SK-N-MC (cell line): ENCODE results near the gene STXBP3.

Experiments used
- DNase-seq: peaks from one replicate; pipeline ENCODE4 v3.0.0-alpha.2; 2011; ENCODE audit warnings: low read depth, low spot score
- H3K27ac ChIP-seq: fragments of 200-600 bp; sonication (generic); 2 replicates; pipeline ENCODE4 v1.5.1; 2016; ENCODE audit warnings: mixed run types
- H3K36me3 ChIP-seq: fragments of 200-600 bp; sonication (generic); 2 replicates; pipeline ENCODE4 v1.6.1; 2017; ENCODE audit warnings: antibody characterized with exemption, low read length, mixed read lengths; ENCODE audit not compliant: insufficient read depth
- H3K4me3 ChIP-seq: fragments of 200-600 bp; sonication (generic); 2 replicates; pipeline ENCODE4 v1.5.1; 2016
- H3K9ac ChIP-seq: fragments of 200-600 bp; sonication (generic); 2 replicates; pipeline ENCODE4 v1.8.0; 2017; ENCODE audit warnings: mixed run types, mixed read lengths; ENCODE audit not compliant: insufficient read length
- H3K9me3 ChIP-seq: fragments of 200-600 bp; sonication (generic); 2 replicates; pipeline ENCODE4 v1.6.1; 2017; ENCODE audit warnings: low read depth, mild to moderate bottlenecking, antibody characterized with exemption, low read length, moderate library complexity, mixed read lengths
- EZH2 ChIP-seq: fragments of 200-600 bp; sonication (generic); IDR thresholded peaks from one replicate; pipeline ENCODE4 v1.6.1; 2017; ENCODE audit warnings: antibody characterized with exemption
- FOXP2 ChIP-seq: optimal IDR thresholded peaks from 2 replicates; pipeline ENCODE3; 2011; ENCODE audit warnings: mild to moderate bottlenecking, moderate library complexity; ENCODE audit not compliant: insufficient read depth; ENCODE audit errors: extremely low read length, control extremely low read depth
- POLR2AphosphoS5 ChIP-seq: IDR thresholded peaks from 2 replicates; pipeline ENCODE4 v1.6.1; 2012; ENCODE audit warnings: mild to moderate bottlenecking, low read depth, low read length, borderline replicate concordance

The STXBP3 gene

DNA sequence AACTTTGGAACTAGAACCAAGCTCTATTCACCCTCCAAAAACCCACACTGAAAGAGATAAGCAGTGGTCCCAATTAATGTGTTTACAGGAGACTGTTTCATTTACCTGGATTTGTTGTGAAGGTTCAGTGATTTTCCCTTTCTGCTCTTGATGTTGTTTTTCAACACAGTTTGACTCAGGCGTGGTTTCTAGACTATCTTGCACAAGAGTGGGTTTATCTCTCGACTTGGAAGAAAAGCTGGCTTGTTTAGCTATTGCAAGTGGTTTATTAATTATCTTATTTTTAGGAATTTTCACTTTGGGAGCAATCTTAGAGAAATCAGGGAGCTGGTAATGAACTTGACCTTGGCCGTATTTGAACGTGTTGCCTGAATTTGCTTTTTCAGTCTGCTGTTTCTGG, 105.1 kb downstream of the STXBP3 start:
- Histone ChIP-seq H3K4me3 (no peak overlapping the region), H3K36me3 (no peaks in the 10 kb centered on the region), H3K9me3 (no peaks in the 10 kb centered on the region), H3K27ac (no peak overlapping the region), H3K9ac (no peak overlapping the region)
- TF ChIP-seq EZH2 (no peak), FOXP2 (no peak), POLR2AphosphoS5 (no peak)
- DNase-seq, result no peak

DNA sequence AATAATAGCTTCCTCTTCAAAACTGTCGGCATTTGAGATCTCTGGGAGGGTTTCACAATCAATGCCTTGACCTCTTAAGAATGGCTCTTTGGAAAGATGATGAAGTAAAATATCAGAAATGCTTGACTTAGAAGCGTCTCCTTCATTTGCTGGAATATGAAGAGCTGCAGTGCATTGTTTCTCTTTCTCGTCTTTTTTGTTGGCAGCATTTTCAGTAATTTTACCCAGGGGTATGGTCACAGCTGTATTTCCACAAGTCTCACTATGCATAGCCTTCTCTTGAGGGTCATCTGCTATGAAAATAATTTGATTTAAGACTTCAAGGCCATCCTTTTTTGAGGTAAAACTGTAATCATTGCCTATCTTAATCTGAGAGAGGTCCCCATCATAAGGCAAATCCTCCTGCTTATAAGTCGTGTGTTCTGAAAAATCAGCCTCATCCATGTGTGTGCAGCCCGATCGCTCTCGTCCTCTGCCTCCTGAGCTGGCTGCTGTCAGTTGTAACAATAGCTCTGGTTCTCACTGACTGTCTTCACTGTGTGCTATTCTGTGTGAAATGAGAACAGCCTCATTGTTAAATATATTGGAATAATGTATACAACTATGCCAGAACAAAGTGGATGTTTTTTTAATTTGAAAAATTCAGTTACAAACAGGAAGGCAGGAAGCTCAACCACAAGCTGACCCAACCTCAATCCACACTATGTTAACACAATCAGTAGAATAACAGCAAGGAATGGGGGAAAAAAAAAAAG, 105.9 kb downstream of the STXBP3 start:
- no peak overlapping the region for H3K9ac ChIP-seq
- no peak overlapping the region for H3K4me3 ChIP-seq
- H3K36me3 ChIP-seq, result no peaks in the 10 kb centered on the region
- no peaks in the 10 kb centered on the region for H3K9me3 ChIP-seq
- TF ChIP-seq POLR2AphosphoS5 (no peak), FOXP2 (no peak), EZH2 (no peak)
- DNase-seq, result no peak
- no peak overlapping the region for H3K27ac ChIP-seq

DNA sequence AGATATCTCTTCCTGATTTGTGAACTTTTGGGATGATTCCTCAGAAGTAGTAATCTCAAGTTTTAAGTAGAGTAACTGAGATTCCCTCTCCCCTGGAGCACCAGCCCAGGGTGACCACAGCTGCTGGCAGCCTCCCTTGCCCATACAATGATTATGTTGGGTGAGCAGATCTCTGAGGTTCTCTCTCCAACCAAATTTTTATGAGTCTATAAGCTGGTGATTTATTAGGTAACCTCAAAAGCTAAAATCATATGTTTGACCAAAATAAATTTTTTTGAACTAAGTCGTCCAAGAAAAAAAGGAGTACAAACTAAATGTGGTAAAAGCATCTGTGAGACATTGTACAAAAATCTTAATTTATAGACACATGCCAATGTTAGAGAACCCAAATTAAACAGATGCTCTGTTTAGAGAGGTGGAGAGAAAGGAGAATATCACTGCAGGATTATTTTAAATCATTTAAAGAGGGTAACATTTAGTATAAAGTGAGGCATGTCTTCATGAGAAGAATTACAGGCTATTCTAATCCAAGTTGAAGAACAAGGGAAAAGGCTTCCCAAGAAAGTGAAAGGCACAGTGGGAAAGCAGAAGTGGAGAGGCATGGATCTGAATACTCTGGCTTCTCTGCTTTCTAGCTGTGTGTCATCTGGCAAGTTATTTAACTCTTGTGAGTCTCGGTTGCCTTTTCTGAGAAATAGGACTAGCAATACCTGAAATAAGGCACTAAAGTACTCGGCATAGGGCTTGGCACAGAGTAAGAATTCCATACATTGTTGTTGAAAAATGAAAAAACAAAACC, 107.9 kb downstream of the STXBP3 start:
- no peak for DNase-seq
- Histone ChIP-seq H3K36me3 (no peaks in the 10 kb centered on the region), H3K4me3 (no peak overlapping the region), H3K27ac (no peak overlapping the region), H3K9ac (no peak overlapping the region), H3K9me3 (no peaks in the 10 kb centered on the region)
- TF ChIP-seq FOXP2 (no peak), POLR2AphosphoS5 (no peak), EZH2 (no peak)

- no peak within 1 kb of the TSS for H3K4me3 ChIP-seq
- H3K9me3 ChIP-seq, result no peaks in the 10 kb centered on the region
- H3K9ac ChIP-seq, result no peak within 1 kb of the TSS
- H3K36me3 ChIP-seq, result no peaks in the 10 kb centered on the region
- no peak for TF ChIP-seq EZH2
- no peak for TF ChIP-seq POLR2AphosphoS5
- no peak for TF ChIP-seq FOXP2
- no peak for DNase-seq
- no peak within 1 kb of the TSS for H3K27ac ChIP-seq
These were observed 110.5 kb downstream of the STXBP3 start, which contains the start of gene AKNAD1 for GRCh38 chr1:108856994-108857393. Gene AKNAD1 (minus strand): TSS chr1:108857094. CDS start chr1:108852664, 4,430 bp downstream.

DNA sequence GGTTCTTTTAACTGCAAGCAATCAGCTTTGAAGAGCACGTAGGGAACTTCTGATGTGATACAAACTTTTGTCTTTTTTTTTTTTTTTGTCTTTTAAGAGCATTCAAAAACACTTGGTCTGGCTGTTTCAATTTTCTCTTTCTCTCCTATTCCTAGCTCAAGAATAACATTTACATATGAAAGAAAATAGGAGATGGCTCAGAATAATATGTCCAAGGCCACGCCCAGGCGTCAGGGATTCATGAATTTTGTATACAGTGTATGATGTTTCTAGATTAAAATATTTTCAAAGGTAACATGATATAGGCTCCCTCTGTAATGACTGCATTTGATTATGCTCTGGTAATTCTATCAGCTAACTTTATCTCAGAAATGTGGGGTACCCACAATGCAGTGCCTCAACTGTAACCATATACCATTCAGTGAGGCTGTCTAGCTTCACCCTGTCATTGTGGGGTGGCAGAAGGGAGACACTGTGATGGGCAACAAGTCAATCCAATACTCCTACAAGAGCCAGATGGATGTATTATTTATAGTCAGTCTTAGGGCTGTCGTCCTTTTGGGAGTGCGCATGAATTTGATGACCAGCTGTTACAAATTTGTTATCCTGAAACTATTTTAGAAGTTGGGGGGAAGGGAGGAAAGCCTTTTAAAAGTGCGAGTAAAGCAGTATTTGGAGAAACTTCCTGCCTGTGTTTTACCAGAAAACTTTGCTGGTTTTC, 111.9 kb downstream of the STXBP3 start:
- H3K9me3 ChIP-seq, result no peaks in the 10 kb centered on the region
- no peak overlapping the region for H3K27ac ChIP-seq
- no peaks in the 10 kb centered on the region for H3K36me3 ChIP-seq
- TF ChIP-seq FOXP2 (no peak), POLR2AphosphoS5 (no peak), EZH2 (no peak)
- no peak for DNase-seq
- no peak overlapping the region for H3K4me3 ChIP-seq
- H3K9ac ChIP-seq, result no peak overlapping the region
